HEK293T (cell line): ENCODE data around the gene KRT10.

Experiments used
- BHLHE40 ChIP-seq: fragments of 450-650 bp; IDR thresholded peaks from 2 replicates; pipeline ENCODE4 v1.6.1; 2016; ENCODE audit warnings: mild to moderate bottlenecking, moderate library complexity, borderline replicate concordance
- FOXM1 ChIP-seq: fragments of 450-650 bp; IDR thresholded peaks from 2 replicates; pipeline ENCODE4 v1.6.1; 2017; ENCODE audit warnings: mild to moderate bottlenecking, borderline replicate concordance
- SP1 ChIP-seq: fragments of 450-650 bp; IDR thresholded peaks from 2 replicates; pipeline ENCODE4 v1.6.1; 2017
- SUZ12 ChIP-seq: fragments of 450-650 bp; IDR thresholded peaks from 2 replicates; pipeline ENCODE4 v1.6.1; 2016; ENCODE audit warnings: mild to moderate bottlenecking
- TARDBP ChIP-seq: fragments of 450-650 bp; IDR thresholded peaks from 2 replicates; pipeline ENCODE4 v1.6.1; 2016

GRCh38 chr17:40800381-40800780 lies 22.0 kb downstream of the KRT10 start:
- TF ChIP-seq FOXM1 (no peak), SUZ12 (no peak), SP1 (no peak), TARDBP (no peak), BHLHE40 (no peak)
